ENCODE measurements around the gene GRIK5.
A peak's percentile ranks its signal among the peaks of the same experiment; 100 is the strongest.

Gene GRIK5

GRCh38 chr19:41981724-41982123 lies 88.3 kb downstream of the GRIK5 start:
- H3K36me3 ChIP-seq (replicated peaks): peaks cover 9% of the 10 kb centered on the region
- no peak for DNase-seq (ENCODE audit: low spot score in 2 of 2)
- in situ Hi-C loops (cut with MboI; ENCODE audit: low sequenced_read_pairs): no loop called here

GRCh38 chr19:41978470-41978869 lies 91.5 kb downstream of the GRIK5 start:
- in situ Hi-C loops (cut with MboI; ENCODE audit: low sequenced_read_pairs): no loop called here
- DNase-seq (ENCODE audit: low spot score in 2 of 2): no peak
- peaks cover 9% of the 10 kb centered on the region for H3K36me3 ChIP-seq (replicated peaks)
- H3K4me1 ChIP-seq: no peaks in the 10 kb centered on the region
- no peak overlapping the region for H3K4me3 ChIP-seq
- H3K27me3 ChIP-seq (ENCODE audit: low read depth): no peaks in the 10 kb centered on the region
- no peaks in the 10 kb centered on the region for H3K9me3 ChIP-seq

More at GRCh38 chr19:41981724-41982123, 88.3 kb downstream of the GRIK5 start:
- no peaks in the 10 kb centered on the region for H3K9me3 ChIP-seq
- no peaks in the 10 kb centered on the region for H3K27me3 ChIP-seq (ENCODE audit: low read depth)
- H3K4me3 ChIP-seq: no peak overlapping the region
- H3K4me1 ChIP-seq: no peaks in the 10 kb centered on the region

DNA sequence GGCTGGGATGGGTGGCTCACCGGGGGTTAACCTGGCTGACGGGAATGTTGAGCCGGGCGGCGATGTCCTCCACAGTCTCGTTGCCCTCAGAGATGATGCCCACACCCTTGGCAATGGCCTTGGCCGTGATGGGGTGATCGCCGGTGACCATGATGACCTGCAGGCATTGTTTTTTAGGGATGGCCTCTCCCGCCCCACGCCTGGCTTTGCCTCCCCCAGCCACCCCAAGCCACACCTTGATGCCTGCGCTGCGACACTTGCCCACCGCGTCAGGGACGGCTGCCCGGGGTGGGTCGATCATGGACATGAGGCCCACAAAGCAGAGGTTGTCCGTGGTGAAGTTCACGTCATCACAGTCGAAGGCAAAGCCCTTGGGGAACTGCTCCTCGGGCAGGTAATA lies 92.1 kb downstream of the GRIK5 start:
- no peaks in the 10 kb centered on the region for H3K27me3 ChIP-seq (ENCODE audit: low read depth)
- H3K9me3 ChIP-seq: no peaks in the 10 kb centered on the region
- H3K4me1 ChIP-seq: no peaks in the 10 kb centered on the region
- H3K36me3 ChIP-seq (replicated peaks): peaks cover 9% of the 10 kb centered on the region
- in situ Hi-C loops (cut with MboI; ENCODE audit: low sequenced_read_pairs): no loop called here
- no peak for DNase-seq (ENCODE audit: low spot score in 2 of 2)
- H3K4me3 ChIP-seq: no peak overlapping the region

DNA sequence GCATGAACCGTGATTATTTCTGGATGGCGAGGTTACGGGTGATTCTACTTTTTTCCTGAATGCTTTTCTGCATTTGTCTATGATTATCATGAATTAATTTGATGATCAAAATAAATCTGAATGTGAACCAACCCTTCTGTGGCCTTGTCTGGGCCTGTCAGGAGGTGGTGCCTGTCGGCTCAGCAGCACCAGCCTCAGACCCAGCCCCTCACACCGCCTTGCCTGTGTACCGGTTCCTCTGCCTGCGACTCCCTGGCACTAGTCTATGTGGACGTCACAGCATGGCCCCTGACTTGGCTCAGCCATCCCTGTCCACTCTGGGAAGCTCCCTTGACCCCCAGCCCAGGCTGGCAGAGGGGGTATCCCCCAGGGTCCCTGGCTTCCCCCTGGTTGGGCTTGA lies 95.4 kb downstream of the GRIK5 start:
- in situ Hi-C loops (cut with MboI; ENCODE audit: low sequenced_read_pairs): no loop called here
- peaks cover 12% of the 10 kb centered on the region for H3K36me3 ChIP-seq (replicated peaks)
- no peak for DNase-seq (ENCODE audit: low spot score in 2 of 2)
- no peaks in the 10 kb centered on the region for H3K4me1 ChIP-seq
- H3K4me3 ChIP-seq: no peak overlapping the region
- no peaks in the 10 kb centered on the region for H3K27me3 ChIP-seq (ENCODE audit: low read depth)
- H3K9me3 ChIP-seq: no peaks in the 10 kb centered on the region

DNA sequence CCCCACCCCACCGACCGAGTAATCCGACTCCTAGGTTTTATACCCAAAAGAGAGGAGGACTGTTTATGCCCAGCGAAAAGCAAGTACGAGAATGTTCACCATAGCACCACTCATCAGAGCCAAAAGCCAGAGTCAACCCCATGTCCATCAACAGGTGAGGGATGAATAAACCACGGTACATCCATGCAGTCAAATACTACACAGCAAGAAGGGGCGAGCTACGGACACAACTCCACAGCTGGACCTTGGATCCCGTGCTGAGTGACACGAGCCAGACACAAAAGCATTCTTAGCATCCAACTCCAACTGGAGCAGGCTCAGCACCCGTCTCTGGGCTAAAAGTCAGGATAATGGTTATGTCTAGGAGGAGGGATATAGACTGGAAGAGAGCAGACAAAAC lies 98.6 kb downstream of the GRIK5 start:
- no peak for DNase-seq (ENCODE audit: low spot score in 2 of 2)
- Histone ChIP-seq H3K4me1 (no peaks in the 10 kb centered on the region), H3K27me3 (ENCODE audit: low read depth) (no peaks in the 10 kb centered on the region), H3K36me3 (replicated peaks) (peaks cover 12% of the 10 kb centered on the region), H3K4me3 (no peak overlapping the region), H3K9me3 (no peaks in the 10 kb centered on the region)
- in situ Hi-C loops (cut with MboI; ENCODE audit: low sequenced_read_pairs): no loop called here

- Histone ChIP-seq H3K4me1 (no peaks in the 10 kb centered on the region), H3K4me3 (no peak overlapping the region), H3K9me3 (no peaks in the 10 kb centered on the region), H3K27me3 (ENCODE audit: low read depth) (no peaks in the 10 kb centered on the region), H3K36me3 (replicated peaks) (peaks cover 9% of the 10 kb centered on the region)
- in situ Hi-C loops (cut with MboI; ENCODE audit: low sequenced_read_pairs): no loop called here
- no peak for DNase-seq (ENCODE audit: low spot score in 2 of 2)
These were observed 100.1 kb downstream of the GRIK5 start for GRCh38 chr19:41969772-41970458.

DNA sequence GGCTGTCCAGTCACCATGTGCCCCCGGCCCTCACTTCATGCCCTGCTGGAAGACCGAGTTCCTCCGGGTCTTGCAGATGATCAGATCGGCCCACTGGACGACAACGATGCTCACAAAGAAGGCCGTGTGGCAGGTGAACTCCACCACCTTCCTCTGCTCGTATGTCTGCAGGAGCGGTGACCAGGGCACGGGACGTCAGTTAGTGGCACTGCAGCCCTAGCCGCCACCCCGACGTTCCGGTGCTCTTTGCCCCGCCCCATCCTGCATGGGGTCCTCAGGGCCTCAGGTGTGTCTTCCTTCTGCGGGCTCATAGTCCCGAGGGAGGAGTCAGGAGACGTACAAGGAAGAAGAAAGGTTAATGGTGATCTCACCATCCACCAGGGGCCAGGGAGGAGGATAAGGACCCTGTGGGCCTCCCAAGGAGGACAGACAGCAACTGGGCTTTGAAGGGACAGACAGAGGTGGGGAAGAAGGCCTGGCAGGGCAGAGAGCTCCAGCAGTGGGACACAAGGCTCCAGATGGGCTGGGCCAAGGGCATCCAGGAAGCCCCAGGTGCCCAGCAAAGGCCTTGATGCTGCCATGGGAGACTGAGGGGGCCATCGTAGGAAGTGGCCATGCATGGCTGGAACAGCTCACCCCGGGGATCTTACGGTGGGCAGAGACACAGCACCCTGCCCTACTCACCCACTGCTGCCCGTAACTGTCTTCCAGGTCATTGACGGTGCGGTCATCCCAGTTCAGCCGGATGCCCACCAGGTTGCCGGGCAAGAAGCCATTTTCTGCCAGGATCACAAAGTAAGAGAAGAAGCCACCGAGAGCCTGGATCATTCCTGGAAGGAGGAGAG lies 101.0 kb downstream of the GRIK5 start:
- no peaks in the 10 kb centered on the region for H3K9me3 ChIP-seq
- no peaks in the 10 kb centered on the region for H3K4me1 ChIP-seq
- H3K4me3 ChIP-seq: no peak overlapping the region
- in situ Hi-C loops (cut with MboI; ENCODE audit: low sequenced_read_pairs): no loop called here
- H3K27me3 ChIP-seq (ENCODE audit: low read depth): no peaks in the 10 kb centered on the region
- no peak for DNase-seq (ENCODE audit: low spot score in 2 of 2)
- peaks cover 9% of the 10 kb centered on the region for H3K36me3 ChIP-seq (replicated peaks)

GRCh38 chr19:41967054-41967783 lies 102.8 kb downstream of the GRIK5 start:
- peaks cover 9% of the 10 kb centered on the region for H3K36me3 ChIP-seq (replicated peaks)
- H3K4me1 ChIP-seq: no peaks in the 10 kb centered on the region
- DNase-seq (ENCODE audit: low spot score in 2 of 2): no peak
- no peaks in the 10 kb centered on the region for H3K27me3 ChIP-seq (ENCODE audit: low read depth)
- H3K4me3 ChIP-seq: no peak overlapping the region
- H3K9me3 ChIP-seq: no peaks in the 10 kb centered on the region
- in situ Hi-C loops (cut with MboI; ENCODE audit: low sequenced_read_pairs): no loop called here

- in situ Hi-C loops (cut with MboI; ENCODE audit: low sequenced_read_pairs): no loop called here
- no peak for DNase-seq (ENCODE audit: low spot score in 2 of 2)
- no peaks in the 10 kb centered on the region for H3K27me3 ChIP-seq (ENCODE audit: low read depth)
- peaks cover 3% of the 10 kb centered on the region; the same call in 1 of the 2 replicates for H3K36me3 ChIP-seq (replicated peaks)
- H3K9me3 ChIP-seq: no peaks in the 10 kb centered on the region
- H3K4me3 ChIP-seq: no peak overlapping the region
- H3K4me1 ChIP-seq: no peaks in the 10 kb centered on the region
These were observed 104.9 kb downstream of the GRIK5 start for GRCh38 chr19:41965106-41965505.

DNA sequence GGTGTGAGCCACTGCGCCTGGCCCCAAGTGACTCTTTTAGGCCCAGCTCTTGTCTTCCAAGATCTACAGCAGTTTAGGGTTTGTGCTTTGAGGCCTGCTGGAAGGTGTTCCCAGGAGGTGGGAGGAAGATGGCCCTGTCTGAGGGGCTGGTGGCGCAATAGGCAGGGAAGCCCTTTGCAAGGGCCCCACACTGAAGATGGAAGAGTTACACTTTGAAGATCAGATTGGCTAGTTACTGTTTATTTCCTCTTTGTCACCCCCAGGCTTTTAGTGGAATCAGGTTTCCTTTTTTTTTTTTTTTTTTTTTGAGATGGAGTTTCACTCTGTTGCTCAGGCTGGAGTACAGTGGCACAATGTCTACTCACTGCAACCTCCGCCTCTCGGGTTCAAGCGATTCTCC lies 109.0 kb downstream of the GRIK5 start:
- Histone ChIP-seq H3K4me1 (peaks cover 10% of the 10 kb centered on the region), H3K36me3 (replicated peaks) (peaks cover 5% of the 10 kb centered on the region; the same call in 1 of the 2 replicates), H3K9me3 (no peaks in the 10 kb centered on the region), H3K27me3 (ENCODE audit: low read depth) (no peaks in the 10 kb centered on the region), H3K4me3 (no peak overlapping the region)
- no peak for DNase-seq (ENCODE audit: low spot score in 2 of 2)
- in situ Hi-C loops (cut with MboI; ENCODE audit: low sequenced_read_pairs): no loop called here

GRCh38 chr19:41959056-41960053 lies 110.7 kb downstream of the GRIK5 start, which contains the start of gene RABAC1:
RABAC1 (minus strand) TSS chr19:41959321; CDS start chr19:41959292, 29 bp downstream.
- H3K4me3 ChIP-seq: peak within 1 kb of the TSS; percentile 86
- DNase-seq (ENCODE audit: low spot score in 2 of 2): peak; percentile 95 to 96
- H3K27me3 ChIP-seq (ENCODE audit: low read depth): no peaks in the 10 kb centered on the region
- in situ Hi-C loops (cut with MboI; ENCODE audit: low sequenced_read_pairs): no loop called here
- H3K4me1 ChIP-seq: peaks cover 10% of the 10 kb centered on the region
- no peaks in the 10 kb centered on the region for H3K9me3 ChIP-seq
- H3K36me3 ChIP-seq (replicated peaks): peaks cover 5% of the 10 kb centered on the region; the same call in 1 of the 2 replicates

DNA sequence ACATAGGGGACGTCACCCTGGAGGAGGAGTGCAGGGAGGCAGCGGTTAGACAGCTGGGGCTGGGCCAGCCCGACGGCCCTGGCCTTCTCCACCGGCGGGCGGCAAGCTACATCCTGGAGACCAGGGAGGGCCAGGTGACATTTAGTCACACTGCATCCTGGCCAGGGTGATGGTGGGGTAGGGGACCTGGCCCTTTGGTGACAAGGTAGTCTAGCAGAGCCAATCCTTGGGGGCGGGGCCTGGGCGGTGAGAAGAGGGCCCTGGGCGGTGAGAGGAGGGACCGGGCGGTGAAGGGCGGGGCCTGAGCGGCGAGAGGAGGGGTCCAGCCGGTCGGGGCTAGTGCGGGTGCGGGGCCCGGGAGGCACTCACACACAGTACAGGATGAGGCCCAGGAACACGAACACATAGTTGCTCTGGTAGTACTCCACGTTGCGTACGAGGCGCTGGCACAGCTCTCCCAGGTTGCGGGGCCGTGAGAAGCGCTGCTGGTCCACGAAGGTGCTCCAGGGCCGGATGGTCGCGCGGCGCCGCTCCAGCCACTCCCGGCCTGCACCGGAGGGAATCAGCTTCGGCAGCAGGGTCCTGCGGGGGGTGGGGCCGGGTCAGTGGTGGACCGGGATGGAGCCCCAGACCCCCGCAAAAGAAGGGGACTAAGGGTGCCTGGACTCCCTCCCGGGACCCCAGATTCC lies 111.5 kb downstream of the GRIK5 start:
- Histone ChIP-seq H3K9me3 (no peaks in the 10 kb centered on the region), H3K4me3 (peak overlapping the region; percentile 86), H3K36me3 (replicated peaks) (peaks cover 5% of the 10 kb centered on the region; the same call in 1 of the 2 replicates), H3K27me3 (ENCODE audit: low read depth) (no peaks in the 10 kb centered on the region), H3K4me1 (peaks cover 10% of the 10 kb centered on the region)
- DNase-seq (ENCODE audit: low spot score in 2 of 2): peak; percentile 77 to 95
- in situ Hi-C loops (cut with MboI; ENCODE audit: low sequenced_read_pairs): no loop called here
